Lower leg skin (tissue), 3 donors: ENCODE results near the gene GRIK4.

Experiments
- CTCF ChIP-seq, 3 donors: fragments of 450-650 bp; IDR thresholded peaks; one replicate each; pipeline ENCODE4 v1.5.1; 2016; ENCODE audit warnings: antibody characterized with exemption in 3 of 3, mild to moderate bottlenecking in 3 of 3, moderate library complexity in 2 of 3
- POLR2A ChIP-seq, 2 donors: fragments of 450-650 bp; IDR thresholded peaks; one replicate each; pipeline ENCODE4 v1.6.1; 2016 to 2017; ENCODE audit warnings: antibody characterized with exemption in 2 of 2, mild to moderate bottlenecking in 1 of 2, moderate library complexity in 1 of 2

GRCh38 chr11:120835601-120836228, 324.2 kb downstream of the GRIK4 start:
- TF ChIP-seq CTCF (IDR thresholded peaks at IDR 0.05) (no peak), POLR2A (IDR thresholded peaks at IDR 0.05) (no peak)
